LNCaP clone FGC (cell line): ENCODE data around the gene PLCB1.

ENCODE experiments used
- DNase-seq: peaks from one replicate; pipeline ENCODE4 v3.0.0-alpha.2; 2011; ENCODE audit warnings: low read depth
- H3K4me3 ChIP-seq: 2 replicates; pipeline ENCODE4 v1.5.1; 2011; ENCODE audit warnings: mild to moderate bottlenecking, low read depth, low read length, control low read depth
- TF ChIP-seq, protein P1 (sequence below): IDR thresholded peaks from 2 replicates; pipeline ENCODE4 v1.5.1; 2012; ENCODE audit warnings: mild to moderate bottlenecking; ENCODE audit not compliant: control insufficient read depth, insufficient read depth; ENCODE audit errors: extremely low read depth

Gene PLCB1

DNA sequence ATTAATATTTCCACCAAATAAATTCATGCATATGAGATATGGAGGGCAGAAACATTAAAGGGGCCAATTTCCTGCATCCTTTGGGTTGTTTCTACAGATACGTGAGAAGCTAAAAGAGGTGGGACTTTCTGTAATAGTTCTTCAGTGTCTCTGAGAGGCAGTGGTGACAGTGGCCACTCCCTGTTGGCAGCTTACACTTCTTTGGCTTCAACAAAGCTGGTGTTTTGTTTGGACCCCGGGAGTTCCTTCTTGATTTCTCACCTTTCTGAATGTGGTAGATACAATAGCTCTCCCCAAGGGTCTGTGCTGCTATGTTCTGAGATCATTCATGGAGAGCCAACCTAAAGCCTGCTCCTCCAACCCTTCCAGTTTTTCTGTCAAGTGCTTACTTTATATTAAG, 7.8 kb downstream of the PLCB1 start:
- TF ChIP-seq, protein P1, sequence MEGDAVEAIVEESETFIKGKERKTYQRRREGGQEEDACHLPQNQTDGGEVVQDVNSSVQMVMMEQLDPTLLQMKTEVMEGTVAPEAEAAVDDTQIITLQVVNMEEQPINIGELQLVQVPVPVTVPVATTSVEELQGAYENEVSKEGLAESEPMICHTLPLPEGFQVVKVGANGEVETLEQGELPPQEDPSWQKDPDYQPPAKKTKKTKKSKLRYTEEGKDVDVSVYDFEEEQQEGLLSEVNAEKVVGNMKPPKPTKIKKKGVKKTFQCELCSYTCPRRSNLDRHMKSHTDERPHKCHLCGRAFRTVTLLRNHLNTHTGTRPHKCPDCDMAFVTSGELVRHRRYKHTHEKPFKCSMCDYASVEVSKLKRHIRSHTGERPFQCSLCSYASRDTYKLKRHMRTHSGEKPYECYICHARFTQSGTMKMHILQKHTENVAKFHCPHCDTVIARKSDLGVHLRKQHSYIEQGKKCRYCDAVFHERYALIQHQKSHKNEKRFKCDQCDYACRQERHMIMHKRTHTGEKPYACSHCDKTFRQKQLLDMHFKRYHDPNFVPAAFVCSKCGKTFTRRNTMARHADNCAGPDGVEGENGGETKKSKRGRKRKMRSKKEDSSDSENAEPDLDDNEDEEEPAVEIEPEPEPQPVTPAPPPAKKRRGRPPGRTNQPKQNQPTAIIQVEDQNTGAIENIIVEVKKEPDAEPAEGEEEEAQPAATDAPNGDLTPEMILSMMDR, result no peak
- H3K4me3 ChIP-seq, result no peak overlapping the region

DNA sequence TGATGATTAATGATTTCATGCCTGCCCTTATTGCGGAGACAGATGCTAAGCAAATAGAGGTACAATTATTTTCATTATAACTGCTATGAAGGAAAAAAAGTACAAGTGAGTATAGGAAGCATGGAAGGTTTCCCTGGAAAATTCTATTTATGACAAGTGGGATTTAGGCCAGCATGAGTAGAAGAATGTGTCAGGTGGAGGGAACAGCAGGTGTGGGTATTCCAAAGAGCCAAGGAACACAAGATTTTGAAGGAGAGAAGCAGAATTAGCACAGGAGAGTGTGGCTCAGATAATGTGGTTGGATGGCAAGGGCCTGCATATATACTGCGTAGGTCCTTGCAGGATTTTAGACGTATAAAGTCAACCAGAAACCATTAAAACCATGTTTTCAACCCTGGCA, 11.4 kb downstream of the PLCB1 start:
- TF ChIP-seq, protein P1, result no peak
- H3K4me3 ChIP-seq, result no peak overlapping the region
- DNase-seq, result no peak

More for the DNA sequence above, 7.8 kb downstream of the PLCB1 start:
- no peak for DNase-seq

DNA sequence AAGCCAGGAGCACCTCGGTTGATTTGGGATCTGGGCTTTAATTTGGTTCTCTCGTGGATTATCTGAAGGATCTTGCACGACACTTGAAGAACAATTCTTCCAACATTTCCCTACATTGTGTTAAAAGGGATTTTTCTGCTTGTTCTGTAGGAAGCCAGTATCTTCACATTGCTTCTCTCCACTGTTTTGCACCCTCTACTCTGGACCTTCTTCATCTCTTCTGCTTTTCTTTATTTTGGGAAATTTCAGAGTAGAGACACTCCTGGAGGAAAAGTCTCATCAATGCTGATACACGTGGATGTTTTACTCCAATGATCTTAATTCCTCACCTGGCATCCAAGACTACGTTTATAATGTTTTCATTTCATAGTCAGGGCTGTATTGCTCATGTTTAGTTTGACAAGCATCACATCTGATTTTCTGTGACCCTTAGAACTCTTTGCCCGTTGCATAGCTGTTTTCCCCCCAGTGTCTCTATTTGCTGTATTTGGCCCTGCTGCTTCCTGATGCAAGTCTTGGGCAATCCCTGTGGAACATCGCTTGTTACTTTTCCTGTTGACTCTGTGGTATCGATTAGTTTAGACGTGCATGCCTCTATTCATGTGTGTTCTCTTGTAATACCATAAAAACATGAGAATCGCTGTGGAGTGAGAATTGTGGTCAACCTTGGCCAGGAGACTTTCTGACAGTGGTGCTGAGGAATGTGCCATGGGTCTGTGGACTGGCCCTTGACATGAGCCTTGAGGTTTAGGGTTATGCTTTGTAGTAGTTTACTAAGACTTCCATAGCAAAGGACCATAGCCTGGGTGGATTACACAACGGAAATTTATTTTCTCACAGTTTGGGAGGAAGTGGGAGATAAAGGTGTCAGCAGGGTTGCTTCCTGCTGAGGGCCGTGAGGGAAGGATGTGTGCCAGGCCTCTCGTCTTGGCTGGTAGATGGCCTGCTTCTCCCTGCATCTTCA, 12.5 kb downstream of the PLCB1 start:
- no peak overlapping the region for H3K4me3 ChIP-seq
- no peak for DNase-seq
- TF ChIP-seq, protein P1, result no peak

DNA sequence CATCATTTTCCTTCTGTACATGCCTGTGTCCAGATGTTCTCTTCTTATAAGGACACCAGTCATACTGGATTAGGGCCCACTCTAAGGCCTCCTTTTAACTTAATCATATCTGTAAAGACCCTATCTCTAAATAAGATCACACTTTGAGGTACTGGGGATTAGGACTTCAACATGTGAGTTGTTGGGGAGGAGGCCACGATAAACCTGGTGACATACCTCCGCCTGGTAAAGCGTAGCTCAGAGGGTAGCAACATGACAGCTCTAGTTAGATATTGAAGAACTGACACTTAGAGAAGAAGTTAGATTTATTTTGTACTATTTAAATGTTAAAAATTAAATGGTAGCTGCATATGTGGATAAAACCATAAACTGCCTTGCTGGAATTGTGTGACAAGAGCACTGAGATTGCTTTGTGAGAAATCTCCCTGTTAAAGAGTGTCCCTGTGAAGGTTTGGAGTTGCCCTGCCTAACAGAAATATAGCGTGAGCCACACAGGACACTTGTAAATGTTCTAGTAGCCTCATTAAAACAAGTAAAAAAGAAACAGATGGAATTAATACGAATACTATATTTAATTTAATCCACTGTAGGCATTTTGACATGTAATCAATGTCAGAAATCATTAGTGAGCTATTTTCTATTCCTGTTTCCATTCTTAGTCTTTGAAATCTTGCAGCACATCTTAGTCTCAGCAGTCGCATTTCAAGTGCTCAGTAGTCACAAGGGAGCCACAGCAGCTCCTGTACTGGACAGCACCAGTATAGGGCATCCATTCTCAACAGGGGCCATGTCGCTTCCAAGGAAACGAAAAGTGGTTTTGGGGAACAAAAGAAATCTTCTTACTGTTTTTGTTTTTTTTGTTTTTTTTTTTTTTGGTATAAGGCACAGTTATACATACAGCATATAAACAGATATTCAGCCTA, 13.4 kb downstream of the PLCB1 start:
- TF ChIP-seq, protein P1, result no peak
- DNase-seq, result no peak
- no peak overlapping the region for H3K4me3 ChIP-seq

DNA sequence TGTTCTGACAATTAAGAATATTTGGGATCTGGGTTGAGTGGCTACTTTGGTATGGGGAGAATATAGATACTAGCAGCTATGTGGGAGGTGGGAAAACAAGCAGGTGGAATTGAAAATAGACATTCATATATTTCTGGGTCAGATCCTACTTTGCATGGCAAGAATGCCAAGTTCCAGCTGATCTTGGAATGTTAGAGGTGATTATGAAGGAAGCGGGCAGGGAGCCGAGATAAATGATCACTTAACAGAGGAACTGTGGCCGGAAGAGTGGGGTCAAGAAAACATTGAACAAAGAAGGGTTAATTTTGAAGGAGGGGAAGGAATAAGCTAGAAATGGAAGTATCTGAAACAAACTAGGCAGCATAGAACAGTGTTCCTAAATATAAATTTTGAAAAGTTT, 15.4 kb downstream of the PLCB1 start:
- H3K4me3 ChIP-seq, result no peak overlapping the region
- no peak for DNase-seq
- TF ChIP-seq, protein P1, result no peak

DNA sequence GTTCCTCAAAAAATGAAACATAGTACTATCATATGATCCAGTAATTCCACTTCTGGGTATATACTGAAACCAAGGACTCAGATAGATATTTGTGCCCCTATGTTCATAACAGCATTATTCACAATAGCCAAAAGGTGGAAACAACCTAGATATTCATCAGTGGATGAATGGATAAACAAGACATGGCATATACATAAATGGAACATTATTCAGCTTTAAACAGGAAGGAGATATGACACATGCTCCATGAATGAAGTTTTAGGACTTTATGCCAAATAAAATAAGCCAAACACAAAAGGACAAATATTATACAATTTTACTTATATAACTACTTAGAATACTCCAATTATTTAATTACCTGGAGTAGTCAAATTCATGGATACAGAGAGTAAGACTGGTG, 16.4 kb downstream of the PLCB1 start:
- DNase-seq, result no peak

More for the DNA sequence above, 16.4 kb downstream of the PLCB1 start:
- TF ChIP-seq, protein P1, result no peak
- H3K4me3 ChIP-seq, result no peak overlapping the region
